GM10248 (cell line): Measurements from ENCODE around the gene FAM120AOS.
A peak's percentile ranks its signal among the peaks of the same experiment; 100 is the strongest.

ENCODE experiments used
- CTCF ChIA-PET: fragments of 300-600 bp; sonication (Branson Sonifier 250); formaldehyde crosslinking; extraction: SDS; loops from one replicate; lab custom pipeline; 2021; ENCODE audit warnings: antibody characterized with exemption; lab: Yijun Ruan, JAX
- POLR2A ChIA-PET: fragments of 350-650 bp; sonication (Branson Sonifier 250); formaldehyde crosslinking; extraction: SDS; loops from one replicate; lab custom pipeline; 2020; ENCODE audit warnings: antibody characterized with exemption; lab: Yijun Ruan, JAX
- DNase-seq: peaks from one replicate; pipeline ENCODE4 v3.0.0; 2012; ENCODE audit errors: extremely low spot score
- TF ChIP-seq, protein P1 (sequence below): IDR thresholded peaks from 2 replicates; pipeline ENCODE4 v1.5.1; 2012; ENCODE audit warnings: mild to moderate bottlenecking, low read depth; ENCODE audit errors: extremely low read depth, missing control alignments, control extremely low read depth

Gene FAM120AOS

DNA sequence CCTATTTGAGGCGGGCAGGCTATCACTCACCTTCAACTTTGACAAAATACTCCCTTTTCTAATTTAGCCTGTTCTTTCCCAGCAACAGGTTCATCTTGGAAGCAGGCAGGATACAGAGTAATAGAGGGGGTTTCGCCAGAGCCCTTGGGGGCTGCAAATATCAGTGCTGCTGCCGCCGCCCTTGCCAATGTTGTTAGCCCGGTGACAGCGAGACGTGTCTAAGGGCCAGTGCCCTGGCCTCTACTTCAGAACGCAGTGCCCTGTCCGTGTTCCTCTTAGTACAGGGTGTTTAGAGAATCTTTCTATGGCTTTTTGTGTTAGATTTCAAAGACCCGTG lies 703 bp downstream of the FAM120AOS start:
- DNase-seq: no peak
- ChIA-PET POLR2A (interaction anchor here (0.6 kb wide), 1 partner anchor 29 kb away, joined by 5 read pairs; no protein-coding TSS in a partner anchor), CTCF (interaction anchor here (1.1 to 2.2 kb wide), 3 partner anchors 12 to 114 kb away, joined by 3 to 12 read pairs (median 7); no protein-coding TSS in a partner anchor)
- TF ChIP-seq, protein P1, sequence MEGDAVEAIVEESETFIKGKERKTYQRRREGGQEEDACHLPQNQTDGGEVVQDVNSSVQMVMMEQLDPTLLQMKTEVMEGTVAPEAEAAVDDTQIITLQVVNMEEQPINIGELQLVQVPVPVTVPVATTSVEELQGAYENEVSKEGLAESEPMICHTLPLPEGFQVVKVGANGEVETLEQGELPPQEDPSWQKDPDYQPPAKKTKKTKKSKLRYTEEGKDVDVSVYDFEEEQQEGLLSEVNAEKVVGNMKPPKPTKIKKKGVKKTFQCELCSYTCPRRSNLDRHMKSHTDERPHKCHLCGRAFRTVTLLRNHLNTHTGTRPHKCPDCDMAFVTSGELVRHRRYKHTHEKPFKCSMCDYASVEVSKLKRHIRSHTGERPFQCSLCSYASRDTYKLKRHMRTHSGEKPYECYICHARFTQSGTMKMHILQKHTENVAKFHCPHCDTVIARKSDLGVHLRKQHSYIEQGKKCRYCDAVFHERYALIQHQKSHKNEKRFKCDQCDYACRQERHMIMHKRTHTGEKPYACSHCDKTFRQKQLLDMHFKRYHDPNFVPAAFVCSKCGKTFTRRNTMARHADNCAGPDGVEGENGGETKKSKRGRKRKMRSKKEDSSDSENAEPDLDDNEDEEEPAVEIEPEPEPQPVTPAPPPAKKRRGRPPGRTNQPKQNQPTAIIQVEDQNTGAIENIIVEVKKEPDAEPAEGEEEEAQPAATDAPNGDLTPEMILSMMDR: no peak

- TF ChIP-seq, protein P1: no peak
- peak; percentile 34 for DNase-seq
- ChIA-PET POLR2A (no interaction called here), CTCF (interaction anchor here (1.1 kb wide), 1 partner anchor 12 kb away, joined by 3 read pairs; no protein-coding TSS in a partner anchor)
These were observed 1.3 kb downstream of the FAM120AOS start for GRCh38 chr9:93451849-93452709.

GRCh38 chr9:93450945-93451815 lies 2.2 kb downstream of the FAM120AOS start, which contains the start of gene FAM120A:
Gene FAM120A (plus strand): TSS chr9:93451685. CDS start chr9:93451916, 231 bp downstream.
- ChIA-PET CTCF (interaction anchor here (1.1 kb wide), 1 partner anchor 13 kb away, joined by 3 read pairs; no protein-coding TSS in a partner anchor), POLR2A (interaction anchor here (0.6 kb wide), 1 partner anchor 11 kb away, joined by 4 read pairs; no protein-coding TSS in a partner anchor)
- TF ChIP-seq, protein P1: no peak

GRCh38 chr9:93447655-93448054 lies 5.7 kb downstream of the FAM120AOS start:
- DNase-seq: no peak
- ChIA-PET POLR2A (no interaction called here), CTCF (interaction anchor here (1.0 kb wide), 1 partner anchor 10 kb away, joined by 3 read pairs; no protein-coding TSS in a partner anchor)
- TF ChIP-seq, protein P1: no peak

More at GRCh38 chr9:93450945-93451815, 2.2 kb downstream of the FAM120AOS start, which contains the start of gene FAM120A:
- DNase-seq: peak; percentile 90

- ChIA-PET POLR2A (no interaction called here), CTCF (interaction anchor here (2.0 kb wide), 1 partner anchor 120 kb away, joined by 10 read pairs; no protein-coding TSS in a partner anchor)
- DNase-seq: no peak
- TF ChIP-seq, protein P1: no peak
These were observed 7.3 kb downstream of the FAM120AOS start for GRCh38 chr9:93446073-93446472.
